ENCODE results near the gene SLC20A1.

The SLC20A1 gene

GRCh38 chr2:112627060-112628040 is 18.4 kb upstream of the SLC20A1 start:
- DNase-seq, result no peak

GRCh38 chr2:112629224-112629623 is 16.5 kb upstream of the SLC20A1 start:
- DNase-seq, result no peak

- DNase-seq, result no peak
Observed at GRCh38 chr2:112629823-112630222, 15.9 kb upstream of the SLC20A1 start.

- no peak for DNase-seq
Observed at GRCh38 chr2:112630268-112630667, 15.5 kb upstream of the SLC20A1 start.

- DNase-seq, result no peak
Observed at GRCh38 chr2:112633708-112634107, 12.0 kb upstream of the SLC20A1 start.

GRCh38 chr2:112634153-112634873 is 11.4 kb upstream of the SLC20A1 start:
- no peak for DNase-seq

GRCh38 chr2:112634874-112635157 is 10.9 kb upstream of the SLC20A1 start:
- no peak for DNase-seq

GRCh38 chr2:112636605-112637288 is 9.0 kb upstream of the SLC20A1 start:
- no peak for DNase-seq

- no peak for DNase-seq
Observed at GRCh38 chr2:112637289-112637660, 8.5 kb upstream of the SLC20A1 start.

GRCh38 chr2:112639936-112640335 is 5.8 kb upstream of the SLC20A1 start:
- no peak for DNase-seq

- no peak for DNase-seq
Observed at GRCh38 chr2:112640467-112640799, 5.3 kb upstream of the SLC20A1 start.

- no peak for DNase-seq
Observed at GRCh38 chr2:112640800-112641675, 4.7 kb upstream of the SLC20A1 start.

GRCh38 chr2:112641701-112642100 is 4.0 kb upstream of the SLC20A1 start:
- no peak for DNase-seq

- DNase-seq, result no peak
Observed at GRCh38 chr2:112642561-112642960, 3.2 kb upstream of the SLC20A1 start.

- no peak for DNase-seq
Observed at GRCh38 chr2:112642966-112643365, 2.8 kb upstream of the SLC20A1 start.

- no peak for DNase-seq
Observed at GRCh38 chr2:112643488-112643887, 2.3 kb upstream of the SLC20A1 start.

GRCh38 chr2:112644155-112644932 is 1.4 kb upstream of the SLC20A1 start:
- DNase-seq, result no peak

- DNase-seq, result no peak
Observed at GRCh38 chr2:112644933-112645309, 818 bp upstream of the SLC20A1 start.

GRCh38 chr2:112646102-112646719 is 472 bp downstream of the SLC20A1 start:
- no peak for DNase-seq

- no peak for DNase-seq
Observed at GRCh38 chr2:112646791-112647689, 1.3 kb downstream of the SLC20A1 start.

Measured in NCI-H510A (cell line).